UCSD-AML1 (cell line): ENCODE results near the gene OR2F2.

ENCODE experiments used
- DNase-seq: peaks from one replicate; lab custom pipeline; 2025; ENCODE audit not compliant: unreplicated experiment; lab: John Stamatoyannopoulos, UW

The OR2F2 gene

GRCh38 chr7:143934526-143935325 is at the start of gene OR2F2:
Gene OR2F2 (plus strand): TSS chr7:143935233. CDS start chr7:143935233, 0 bp downstream.
- DNase-seq: no peak

DNA sequence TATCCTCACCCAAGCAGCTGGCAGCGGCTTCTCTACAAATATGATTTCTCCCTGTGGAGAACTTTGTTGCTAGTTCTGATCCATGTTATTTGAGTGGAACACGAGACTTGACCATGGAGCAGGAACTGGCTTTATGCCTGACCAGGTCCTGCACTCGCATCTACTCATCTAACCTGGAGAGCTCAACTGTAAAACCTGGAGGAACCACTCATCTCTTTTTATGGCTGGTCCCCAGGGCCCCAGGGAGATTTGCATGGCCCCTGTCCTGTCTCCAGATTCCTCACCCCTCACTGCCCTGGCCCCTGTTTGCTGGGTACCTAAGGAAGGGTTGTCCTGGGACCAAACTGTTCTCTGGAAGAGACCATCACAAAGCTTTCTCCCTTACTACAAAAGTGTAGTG is 49.1 kb upstream of the OR2F2 start:
- no peak for DNase-seq

GRCh38 chr7:143886826-143887477 is 48.1 kb upstream of the OR2F2 start:
- no peak for DNase-seq

DNA sequence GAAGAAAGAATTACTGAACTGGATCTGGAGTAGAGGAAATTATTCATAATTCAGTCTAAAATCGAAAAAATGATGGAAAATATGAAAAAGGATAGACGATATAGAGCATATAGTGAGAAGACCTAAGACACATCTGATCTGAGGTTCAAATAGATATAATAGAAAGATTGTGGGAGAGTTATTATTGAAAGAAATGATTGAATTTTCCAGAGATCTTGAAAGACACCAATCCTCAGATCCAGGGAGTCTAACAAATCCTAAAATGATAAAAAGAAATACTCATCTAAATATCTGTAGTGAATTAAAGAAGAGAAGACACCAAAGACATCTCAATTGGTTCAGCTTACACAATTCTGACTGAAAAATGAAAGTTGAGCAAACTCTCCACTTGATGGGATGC is 46.0 kb upstream of the OR2F2 start:
- no peak for DNase-seq

- DNase-seq: no peak
These were observed 44.5 kb upstream of the OR2F2 start for GRCh38 chr7:143890558-143890957.

- DNase-seq: no peak
These were observed 43.6 kb upstream of the OR2F2 start for GRCh38 chr7:143891457-143891856.

DNA sequence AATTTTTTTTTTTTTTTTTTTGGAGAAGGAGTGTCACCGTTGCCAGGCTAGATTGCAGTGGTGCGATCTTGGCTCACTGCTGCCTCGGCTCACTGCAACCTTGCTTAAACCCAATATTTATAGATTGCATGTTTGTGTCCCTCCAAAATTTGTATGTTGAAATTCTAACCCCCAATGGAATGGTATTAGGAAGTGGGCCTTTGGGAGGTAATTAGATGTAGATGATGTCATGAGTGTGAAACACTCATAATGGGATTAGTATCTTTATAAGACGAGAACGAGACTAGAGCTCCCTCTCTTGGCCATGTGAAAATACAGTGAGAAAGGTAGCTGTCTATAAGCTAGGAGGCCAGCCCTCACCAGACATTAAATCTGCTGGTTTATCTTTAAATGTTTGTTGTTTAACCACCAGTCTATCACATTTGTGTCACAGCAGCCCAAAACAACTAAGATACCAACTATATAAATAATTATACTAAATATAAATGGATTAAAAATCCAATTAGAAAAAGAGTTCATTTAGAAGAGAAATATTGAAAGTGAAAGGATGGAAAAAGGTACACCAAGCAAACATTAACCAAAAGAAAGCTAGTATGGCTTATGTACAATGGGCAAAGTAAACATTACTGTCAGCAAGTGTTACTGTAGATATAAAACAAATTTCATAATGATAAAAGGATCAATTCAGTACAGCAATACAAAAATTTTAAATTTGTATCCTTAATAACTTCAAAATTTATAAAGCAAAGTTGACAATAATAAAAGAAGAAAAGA is 42.3 kb upstream of the OR2F2 start:
- DNase-seq: no peak

DNA sequence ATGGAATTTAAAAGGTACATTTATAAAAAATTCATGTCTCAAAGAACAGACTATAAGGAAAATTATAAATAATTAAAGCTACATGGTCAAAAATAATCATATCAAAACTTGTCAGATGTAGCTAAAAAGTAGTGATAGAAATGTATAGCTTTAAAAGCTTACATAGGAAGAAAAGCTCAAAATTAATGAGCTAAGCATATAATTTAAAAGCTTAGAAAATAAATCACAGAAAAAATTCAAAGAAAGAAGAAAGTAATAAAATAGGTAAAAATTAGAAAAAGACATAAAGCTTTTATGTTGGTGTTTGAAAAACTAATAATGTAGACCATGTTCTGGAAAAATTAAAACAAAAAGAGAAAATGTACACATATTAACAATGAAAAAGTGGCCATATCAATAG is 38.4 kb upstream of the OR2F2 start:
- DNase-seq: no peak

GRCh38 chr7:143898810-143899209 is 36.2 kb upstream of the OR2F2 start:
- no peak for DNase-seq

GRCh38 chr7:143900230-143900766 is 34.7 kb upstream of the OR2F2 start:
- DNase-seq: no peak

- DNase-seq: no peak
These were observed 33.7 kb upstream of the OR2F2 start for GRCh38 chr7:143901332-143901667.

- DNase-seq: peak; percentile 86
These were observed 33.2 kb upstream of the OR2F2 start, which contains the start of gene TCAF1 for GRCh38 chr7:143901668-143902331. Gene TCAF1 (minus strand): TSS chr7:143902176. CDS start chr7:143876608, 25,568 bp downstream.

GRCh38 chr7:143902332-143902899 is 32.6 kb upstream of the OR2F2 start:
- DNase-seq: no peak

DNA sequence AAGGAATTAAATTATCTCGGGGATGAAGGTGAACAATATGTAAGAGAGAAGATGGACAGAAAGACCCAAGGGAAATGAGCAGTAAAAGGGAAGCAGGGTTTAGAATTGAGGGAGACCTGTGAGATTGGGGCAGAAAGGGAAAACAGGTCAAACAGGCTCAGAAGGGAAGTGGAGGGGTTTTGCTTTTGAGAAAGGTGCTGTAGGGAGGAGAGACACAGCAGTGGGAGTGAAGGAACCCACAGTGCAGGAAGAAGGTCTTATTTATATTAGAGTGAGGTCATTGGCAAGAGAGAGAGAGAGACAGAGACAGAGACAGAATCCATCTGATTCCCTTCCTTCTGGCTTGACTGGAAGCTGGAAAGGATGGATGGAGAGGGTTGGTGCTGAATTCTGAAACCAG is 29.5 kb upstream of the OR2F2 start:
- DNase-seq: no peak

- DNase-seq: no peak
These were observed 28.9 kb upstream of the OR2F2 start for GRCh38 chr7:143906151-143906550.

GRCh38 chr7:143906895-143907294 is 28.1 kb upstream of the OR2F2 start:
- no peak for DNase-seq

- no peak for DNase-seq
These were observed 26.9 kb upstream of the OR2F2 start for GRCh38 chr7:143908120-143908519.

DNA sequence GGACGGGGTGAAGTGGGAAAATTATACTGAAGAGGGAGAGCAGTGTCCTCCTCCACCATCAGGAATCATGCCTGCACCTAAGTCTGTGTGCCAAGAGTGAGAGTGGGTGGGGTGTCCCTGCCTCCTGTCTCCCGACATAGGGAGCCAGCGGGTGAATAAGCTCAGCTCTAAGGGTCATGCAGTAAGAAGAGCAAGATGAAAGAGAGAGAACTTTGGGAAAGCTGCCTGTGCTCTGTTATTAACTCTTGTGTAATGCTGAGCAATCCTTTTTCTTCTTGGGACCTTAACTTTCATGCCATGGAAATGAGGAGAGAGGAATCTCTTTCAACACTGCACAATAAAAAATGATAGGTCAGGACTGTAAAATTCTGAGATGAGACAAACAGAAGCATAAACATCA is 25.2 kb upstream of the OR2F2 start:
- no peak for DNase-seq

DNA sequence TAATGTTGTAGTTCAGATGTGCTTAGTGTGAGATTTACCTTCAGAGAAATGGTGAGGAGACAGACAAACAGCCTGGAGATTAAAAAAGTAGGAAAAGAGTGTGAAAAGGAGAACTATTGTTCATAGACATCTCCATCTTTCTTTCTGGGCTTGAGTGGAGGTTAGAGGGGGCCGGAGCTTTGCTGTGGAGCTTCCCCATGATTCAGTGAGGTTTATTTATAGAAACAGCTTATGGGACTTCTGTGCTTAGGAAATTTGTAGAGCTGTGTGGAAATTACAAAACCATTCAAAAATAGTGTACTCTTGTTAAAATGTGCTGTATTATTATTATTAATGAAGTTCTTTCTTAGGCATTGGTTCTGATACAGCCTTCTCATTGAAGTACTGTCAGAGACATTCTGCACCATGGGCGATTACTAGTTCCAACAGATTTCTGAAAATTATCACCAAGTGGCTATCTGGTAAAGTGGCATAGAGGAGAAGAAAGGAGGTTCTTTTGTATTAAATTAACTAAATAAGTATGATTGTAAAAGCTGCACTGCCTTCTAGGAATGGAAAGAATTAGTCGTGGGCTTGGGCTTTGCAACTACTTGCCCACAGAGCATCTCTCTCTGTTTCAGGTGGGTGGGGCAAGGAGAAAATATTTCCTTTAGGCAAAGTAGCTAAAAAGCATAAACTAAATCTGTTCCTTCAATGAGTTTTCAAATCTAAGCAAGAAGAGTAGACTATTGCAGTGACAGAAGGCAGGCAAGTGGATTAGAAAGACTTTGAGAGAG is 24.4 kb upstream of the OR2F2 start:
- no peak for DNase-seq
